NOMO-1 treated with dmso at 0.1 percent for 144 hours (cell line): ENCODE results near the gene BTBD6.
"Not testable (repeated sequence)": the region's sequence is repeated elsewhere in the genome, so short reads cannot be mapped to it uniquely, and the experiment has no call there.

Source experiments
- DNase-seq: peaks from one replicate; lab custom pipeline; 2025; ENCODE audit not compliant: unreplicated experiment; lab: John Stamatoyannopoulos, UW

BTBD6 gene

DNA sequence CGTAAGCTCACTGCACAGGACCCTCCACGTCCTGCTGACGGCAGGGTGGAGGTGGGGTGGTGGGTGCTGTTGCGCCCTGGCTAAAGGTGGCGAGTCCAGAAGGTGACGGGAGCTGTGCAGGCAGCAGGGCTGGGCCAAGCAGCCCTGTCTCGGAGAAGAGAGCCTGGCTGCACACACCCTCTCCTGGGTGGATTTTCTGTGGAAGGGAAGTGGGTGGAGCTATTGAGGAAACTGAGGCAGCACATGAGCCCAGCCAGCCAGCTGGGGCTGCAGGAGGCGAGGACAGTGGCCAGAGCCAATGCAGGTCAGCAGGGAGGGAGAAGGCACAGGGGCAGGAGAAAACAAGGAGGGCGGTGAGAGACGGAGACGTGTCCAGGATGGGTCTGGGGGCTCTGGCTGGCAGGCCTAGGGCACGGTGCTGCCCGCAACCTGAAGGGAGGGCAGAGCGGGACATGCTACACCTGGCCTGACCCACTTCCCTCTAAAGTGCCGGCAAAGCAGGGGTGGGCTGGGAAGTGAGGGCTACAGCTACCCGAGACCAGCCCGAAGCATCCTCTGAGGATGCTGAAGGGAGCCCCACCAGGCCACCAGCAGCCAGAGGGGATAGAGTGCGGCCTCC, 20.5 kb downstream of the BTBD6 start:
- DNase-seq, result no peak

- DNase-seq, result no peak
Observed at GRCh38 chr14:105269405-105269804, 21.1 kb downstream of the BTBD6 start.

DNA sequence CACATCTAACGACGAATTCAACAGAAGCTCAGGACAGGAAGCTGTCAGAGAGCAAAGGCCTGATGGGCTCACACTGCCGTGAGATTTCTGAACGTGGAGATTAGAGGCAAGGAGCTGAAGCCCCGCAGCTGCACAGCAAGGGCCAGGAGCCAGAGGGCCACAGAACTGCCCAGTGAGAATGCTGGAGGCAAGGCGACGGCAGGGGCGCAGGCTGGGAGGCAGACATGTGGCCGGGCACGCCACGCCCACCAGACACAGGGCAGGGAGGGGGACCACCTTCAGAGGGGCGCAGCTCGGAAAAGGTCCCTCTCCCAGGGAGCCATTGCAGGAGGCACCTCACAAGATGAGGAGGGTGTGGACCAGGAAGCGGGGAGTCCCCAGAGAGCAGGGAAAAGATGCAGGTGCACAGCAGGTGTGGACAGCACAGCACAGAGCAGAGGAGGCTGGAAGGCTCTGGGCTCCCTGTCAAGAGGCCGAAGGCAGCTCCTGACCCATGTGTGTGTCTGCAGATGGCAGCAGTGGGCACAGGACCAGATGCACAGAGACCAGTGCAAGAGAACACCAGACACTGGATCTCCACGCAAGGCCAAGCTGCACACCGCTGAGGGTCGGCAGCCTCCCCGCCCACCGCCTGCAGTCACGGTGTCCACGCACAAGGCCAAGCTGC, 23.0 kb downstream of the BTBD6 start:
- DNase-seq, result no peak

GRCh38 chr14:105272623-105273022, 24.3 kb downstream of the BTBD6 start:
- no peak for DNase-seq

- DNase-seq, result no peak
Observed at GRCh38 chr14:105273062-105273461, 24.7 kb downstream of the BTBD6 start.

DNA sequence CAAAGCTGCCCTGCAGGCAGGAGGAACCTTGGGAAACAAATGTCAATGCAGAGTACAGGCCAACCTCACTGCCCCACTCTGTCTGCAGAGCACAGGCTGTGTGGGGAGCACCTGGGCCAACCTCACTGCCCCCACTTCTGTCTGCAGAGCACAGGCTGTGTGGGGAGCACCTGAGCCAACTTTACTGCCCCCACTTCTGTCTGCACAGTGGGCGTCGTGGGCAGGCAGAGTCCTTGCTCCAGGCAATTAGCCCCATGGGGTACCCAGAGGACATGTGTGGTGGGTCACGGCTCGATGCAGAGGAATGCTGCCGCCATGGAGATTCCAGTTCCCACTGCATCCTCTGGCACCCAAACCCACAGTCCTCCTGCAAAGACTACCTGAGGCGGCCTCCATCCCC, 26.3 kb downstream of the BTBD6 start:
- DNase-seq, result no peak

- DNase-seq, result no peak
Observed at GRCh38 chr14:105275267-105275946, 27.1 kb downstream of the BTBD6 start.

GRCh38 chr14:105277448-105277847, 29.1 kb downstream of the BTBD6 start:
- not testable (repeated sequence) for DNase-seq

DNA sequence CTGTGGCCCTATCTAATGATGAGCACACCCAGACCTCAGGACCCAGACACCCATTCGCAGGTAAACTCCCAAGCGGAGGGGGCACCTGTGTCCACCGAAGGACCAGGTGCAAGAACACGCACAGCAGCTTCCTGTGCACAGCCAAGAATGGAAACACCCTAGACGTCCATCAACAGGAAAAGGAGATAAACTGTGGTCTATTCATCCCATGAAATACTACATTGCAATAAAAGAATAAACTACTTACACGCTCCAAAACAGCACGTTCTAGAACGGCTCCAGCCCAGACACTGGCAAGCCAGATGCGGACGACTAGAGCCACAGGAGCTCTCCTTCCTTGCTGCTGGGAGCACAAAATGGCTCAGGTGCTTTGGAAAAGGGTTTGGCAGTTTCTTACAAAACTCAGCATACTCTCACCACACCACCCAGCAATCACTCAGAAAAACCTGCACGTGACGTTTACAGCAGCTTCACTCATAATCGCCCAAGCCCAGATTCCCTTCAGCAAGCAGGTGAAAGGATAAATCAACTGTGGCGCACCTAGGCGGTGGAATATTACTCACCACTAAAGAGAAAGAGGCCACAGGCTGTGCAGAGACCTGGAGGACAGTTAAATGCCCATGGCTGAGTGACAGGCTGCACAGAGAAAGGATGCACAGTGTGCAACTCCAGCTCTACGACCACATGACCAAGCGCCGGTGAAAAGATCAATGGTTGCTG, 31.5 kb downstream of the BTBD6 start:
- DNase-seq, result no peak

- no peak for DNase-seq
Observed at GRCh38 chr14:105280525-105280924, 32.2 kb downstream of the BTBD6 start.

GRCh38 chr14:105281371-105282097, 33.2 kb downstream of the BTBD6 start:
- no peak for DNase-seq

DNA sequence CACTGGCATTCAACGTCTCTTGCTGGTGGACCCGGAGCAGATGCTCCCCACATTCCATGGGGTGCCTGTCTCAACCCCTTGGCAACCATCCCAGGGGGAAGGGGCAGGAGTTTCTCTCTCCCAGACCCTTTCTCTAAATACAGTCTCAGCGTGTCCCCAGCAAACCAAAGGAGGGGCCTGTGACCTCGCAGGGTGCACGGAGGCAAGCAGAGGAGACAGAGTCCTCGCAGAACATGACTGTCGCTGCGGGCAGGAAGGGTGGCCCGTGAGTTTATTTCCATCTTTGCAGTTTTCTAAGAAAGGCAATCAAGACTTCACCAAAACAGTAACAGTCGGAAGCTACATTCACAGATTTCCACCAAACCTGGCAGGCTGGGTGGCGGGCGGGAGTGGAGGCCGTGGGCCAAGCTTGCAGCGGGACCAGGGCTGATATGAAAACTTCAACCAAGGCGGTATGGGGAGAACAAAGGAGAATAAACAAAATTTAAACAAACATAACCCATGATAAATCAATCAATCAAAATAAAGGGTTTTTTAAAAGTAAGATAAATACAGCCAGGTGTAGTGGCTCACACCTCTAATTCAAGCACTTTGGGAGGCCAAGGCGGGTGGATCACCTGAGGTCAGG, 33.9 kb downstream of the BTBD6 start:
- DNase-seq, result no peak

- DNase-seq, result no peak
Observed at GRCh38 chr14:105283028-105283427, 34.7 kb downstream of the BTBD6 start.

DNA sequence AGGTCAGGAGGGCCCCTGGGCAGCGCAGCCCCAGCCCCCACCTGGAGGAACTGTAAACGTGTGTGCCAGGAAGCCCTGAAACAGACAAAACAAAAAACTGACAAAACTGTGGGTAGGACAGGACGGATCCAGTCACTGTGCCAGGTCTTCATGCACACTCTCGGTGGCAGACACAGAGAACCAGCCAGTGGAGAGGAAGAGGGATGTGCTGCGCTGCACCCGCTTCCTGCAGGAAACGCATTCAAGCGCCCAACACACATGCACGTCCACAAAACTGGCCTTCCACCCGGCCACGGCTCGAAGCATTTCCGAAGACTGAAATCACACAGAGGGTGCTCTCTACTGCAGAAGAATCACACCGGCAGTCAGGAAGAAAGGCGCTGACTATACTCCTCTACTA, 35.6 kb downstream of the BTBD6 start:
- no peak for DNase-seq

DNA sequence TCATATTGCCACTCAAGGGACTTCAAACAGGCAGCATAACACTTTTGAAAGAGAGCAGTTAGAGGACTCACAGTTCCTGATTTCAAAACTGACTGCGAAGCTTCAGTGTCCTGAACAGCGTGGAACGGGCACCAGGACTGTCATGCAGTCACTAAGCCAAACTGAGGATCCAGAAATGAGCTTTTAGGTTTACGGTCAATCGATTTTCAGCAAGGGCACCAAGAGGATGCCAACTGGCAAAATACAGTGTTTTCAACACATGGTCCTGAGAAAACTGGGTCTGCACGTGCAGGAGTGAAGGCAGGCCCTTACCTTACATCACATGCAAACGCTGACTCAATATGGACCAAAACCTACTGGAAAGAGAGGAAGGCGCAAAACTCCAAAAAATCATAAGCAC, 36.8 kb downstream of the BTBD6 start:
- no peak for DNase-seq

DNA sequence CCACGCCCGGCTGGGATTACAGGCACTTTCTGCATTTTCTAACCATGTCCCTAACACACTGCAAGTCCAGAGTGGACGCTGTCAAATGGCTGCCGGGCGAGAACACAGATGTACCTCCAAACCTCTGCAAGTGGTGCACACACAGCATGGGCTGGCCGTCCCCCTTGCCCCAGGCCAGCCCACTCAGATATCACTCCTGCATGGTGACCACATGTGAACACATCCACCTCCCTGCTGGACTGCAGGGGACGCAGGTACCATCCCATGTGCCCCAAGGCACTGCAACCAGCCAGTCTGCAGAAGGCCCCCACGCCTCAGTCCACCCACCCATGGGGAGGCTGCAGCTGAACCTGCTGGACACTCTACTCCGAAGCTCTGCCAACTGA, 38.4 kb downstream of the BTBD6 start:
- DNase-seq, result no peak

DNA sequence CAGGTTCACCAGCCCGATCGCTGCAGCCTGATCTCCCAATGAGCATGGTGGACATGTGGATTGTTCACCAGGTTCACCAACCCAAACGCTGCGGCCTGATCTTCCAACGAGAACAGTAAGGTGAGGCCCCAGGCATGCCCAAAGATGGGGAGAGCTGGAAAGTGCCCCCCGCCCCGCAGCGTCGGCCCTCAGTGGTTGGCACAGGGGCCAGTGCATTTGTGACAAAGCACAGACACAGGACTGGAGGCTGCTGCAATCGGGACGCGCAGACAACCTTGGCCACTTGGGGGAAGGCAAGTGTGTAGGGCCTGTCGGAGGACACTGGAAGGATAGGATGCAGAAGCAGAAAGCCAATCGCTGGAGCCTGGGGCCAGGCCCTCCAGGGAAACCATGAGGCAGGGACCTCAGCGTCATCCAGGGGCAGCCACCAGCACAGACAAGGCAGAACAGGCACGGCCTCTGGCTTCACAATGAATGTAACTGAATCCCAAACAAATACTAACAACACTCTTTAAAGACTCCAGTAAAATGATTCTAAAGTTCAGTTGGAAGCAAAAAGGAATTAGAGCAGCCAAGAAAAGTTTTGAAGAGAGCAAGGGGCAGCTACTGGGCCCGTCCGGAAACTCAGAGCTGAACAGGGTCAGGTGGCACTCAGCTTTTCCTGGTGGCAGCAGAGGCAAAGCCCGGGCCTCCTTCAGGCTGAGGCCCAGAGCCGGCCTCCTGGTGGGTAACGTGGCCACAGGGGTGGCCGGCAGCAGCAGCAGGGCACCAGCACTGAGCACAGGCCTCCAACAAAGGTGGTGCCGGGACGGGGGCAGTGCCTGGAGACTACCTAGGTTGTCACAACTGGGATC, 39.1 kb downstream of the BTBD6 start:
- no peak for DNase-seq

- DNase-seq, result not testable (repeated sequence)
Observed at GRCh38 chr14:105288936-105289335, 40.6 kb downstream of the BTBD6 start.

GRCh38 chr14:105290621-105291346, 42.5 kb downstream of the BTBD6 start:
- no peak for DNase-seq
